Fibroblast of the aortic adventitia (primary cell): ENCODE results near the gene ROR1. TPM values are rescaled to one million over a fixed set of nuclear protein-coding genes. Genes with fewer than 3 reads are reported as not detected.

Source experiments
- DNase-seq: peaks from one replicate; pipeline ENCODE4 v3.0.0-alpha.2; 2010; ENCODE audit warnings: low read depth
- H3K4me3 ChIP-seq: 2 replicates; pipeline ENCODE4 v1.5.1; 2011; ENCODE audit warnings: low read depth, mild to moderate bottlenecking, control low read depth, low read length, moderate library complexity
- total RNA-seq: library from RNA; depleted of rRNA; stranded (reverse); fragments of >200 nt; gene quantifications from 2 replicates; pipeline ENCODE4 v1.2.3, GENCODE V29; 2012; ENCODE audit warnings: low replicate concordance
- TF ChIP-seq, protein P1 (sequence below): IDR thresholded peaks from 2 replicates; pipeline ENCODE4 v1.5.1; 2011; ENCODE audit warnings: mild to moderate bottlenecking, low read length, control low read depth, inconsistent platforms; ENCODE audit not compliant: insufficient read depth

ROR1 gene
- total RNA-seq, 1 donor, result 18.8 TPM

DNA sequence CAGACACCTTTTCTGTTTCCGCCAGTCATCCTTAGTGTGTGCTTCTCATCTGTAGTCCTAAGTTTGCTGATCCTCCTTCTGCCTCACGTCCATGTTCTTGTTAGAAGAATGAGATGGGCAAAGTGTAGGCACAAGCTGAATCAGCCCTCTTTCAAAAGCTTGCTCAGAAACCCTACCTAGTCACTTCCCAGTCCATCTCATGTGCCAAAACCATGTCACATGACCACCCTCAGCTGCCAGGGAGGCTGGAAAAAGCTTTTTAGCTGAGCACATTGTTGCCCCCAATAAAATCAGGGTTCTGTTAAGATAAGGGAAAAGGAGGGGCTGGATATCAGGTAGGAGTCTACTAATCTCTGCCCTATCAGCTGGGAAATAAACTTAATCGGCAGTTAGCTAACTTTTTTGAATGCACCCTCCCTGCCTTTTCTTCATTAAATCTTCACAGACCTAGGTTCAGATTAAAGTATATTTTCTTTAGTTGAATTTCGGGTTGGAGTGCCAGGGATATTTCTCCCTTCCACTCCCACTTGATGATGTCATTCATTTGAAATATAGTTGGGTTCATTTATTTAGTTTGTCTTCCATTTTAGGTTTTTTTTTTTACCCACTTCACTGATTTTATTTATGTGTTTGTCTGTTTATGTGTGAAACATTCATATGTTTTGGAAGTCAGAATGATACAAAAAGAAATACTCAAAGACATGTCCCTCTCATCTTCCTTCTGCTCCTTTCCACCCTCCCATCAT, 129.2 kb downstream of the ROR1 start:
- H3K4me3 ChIP-seq, result no peak overlapping the region
- peak; percentile 65 for DNase-seq
- TF ChIP-seq, protein P1, sequence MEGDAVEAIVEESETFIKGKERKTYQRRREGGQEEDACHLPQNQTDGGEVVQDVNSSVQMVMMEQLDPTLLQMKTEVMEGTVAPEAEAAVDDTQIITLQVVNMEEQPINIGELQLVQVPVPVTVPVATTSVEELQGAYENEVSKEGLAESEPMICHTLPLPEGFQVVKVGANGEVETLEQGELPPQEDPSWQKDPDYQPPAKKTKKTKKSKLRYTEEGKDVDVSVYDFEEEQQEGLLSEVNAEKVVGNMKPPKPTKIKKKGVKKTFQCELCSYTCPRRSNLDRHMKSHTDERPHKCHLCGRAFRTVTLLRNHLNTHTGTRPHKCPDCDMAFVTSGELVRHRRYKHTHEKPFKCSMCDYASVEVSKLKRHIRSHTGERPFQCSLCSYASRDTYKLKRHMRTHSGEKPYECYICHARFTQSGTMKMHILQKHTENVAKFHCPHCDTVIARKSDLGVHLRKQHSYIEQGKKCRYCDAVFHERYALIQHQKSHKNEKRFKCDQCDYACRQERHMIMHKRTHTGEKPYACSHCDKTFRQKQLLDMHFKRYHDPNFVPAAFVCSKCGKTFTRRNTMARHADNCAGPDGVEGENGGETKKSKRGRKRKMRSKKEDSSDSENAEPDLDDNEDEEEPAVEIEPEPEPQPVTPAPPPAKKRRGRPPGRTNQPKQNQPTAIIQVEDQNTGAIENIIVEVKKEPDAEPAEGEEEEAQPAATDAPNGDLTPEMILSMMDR, result no peak

DNA sequence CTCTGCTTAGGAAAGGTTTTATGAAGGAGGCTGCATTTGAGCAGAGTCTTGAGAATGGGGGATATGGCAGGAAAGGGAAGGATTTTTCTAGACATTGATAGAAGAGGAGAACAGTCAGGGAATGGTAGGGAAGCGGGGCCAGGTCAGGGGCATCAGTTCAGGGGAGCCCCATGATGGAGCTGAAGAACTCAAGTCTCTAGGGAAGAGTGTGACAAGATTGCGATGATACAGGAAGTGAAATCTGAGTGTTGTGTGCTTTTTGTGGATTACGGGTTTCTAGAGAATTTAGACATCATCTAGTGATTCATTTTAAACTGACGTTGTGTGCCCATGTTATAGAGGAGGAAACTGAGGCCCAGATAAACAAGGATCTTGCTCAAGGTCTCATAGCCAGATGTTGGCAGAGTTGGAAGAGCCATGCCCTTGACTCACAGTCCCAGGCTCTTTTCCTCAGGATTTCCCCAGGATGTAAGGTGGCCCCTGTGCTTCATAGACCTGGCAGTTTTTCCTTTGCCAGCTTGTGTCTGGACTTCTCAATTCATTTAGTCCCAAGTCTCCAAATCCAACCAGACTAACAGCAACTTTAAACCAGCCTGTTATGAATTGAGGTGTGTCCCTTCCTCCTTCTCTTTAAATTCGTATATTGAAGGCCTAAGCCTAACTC, 130.3 kb downstream of the ROR1 start:
- no peak for DNase-seq
- H3K4me3 ChIP-seq, result no peak overlapping the region
- TF ChIP-seq, protein P1, result no peak

DNA sequence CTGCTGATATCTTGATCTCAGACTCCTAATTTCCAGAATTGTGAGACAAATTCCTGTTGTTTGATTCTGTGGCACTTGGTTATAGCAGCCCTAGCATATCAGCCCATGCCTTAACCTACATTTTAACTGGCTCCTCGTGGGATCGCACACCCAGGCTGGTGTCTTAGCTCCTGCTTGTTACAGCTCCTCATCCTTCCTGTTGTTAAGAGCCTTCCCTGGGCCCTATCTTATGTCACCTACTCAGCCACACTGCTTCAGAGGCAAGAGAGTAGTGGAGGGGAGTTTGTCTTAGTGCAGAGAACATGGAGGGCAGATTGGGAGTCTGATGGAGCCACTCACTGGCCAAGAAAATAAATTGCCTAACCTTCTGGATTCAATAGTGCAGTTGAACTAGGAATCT, 131.0 kb downstream of the ROR1 start:
- no peak overlapping the region for H3K4me3 ChIP-seq
- TF ChIP-seq, protein P1, result no peak

DNA sequence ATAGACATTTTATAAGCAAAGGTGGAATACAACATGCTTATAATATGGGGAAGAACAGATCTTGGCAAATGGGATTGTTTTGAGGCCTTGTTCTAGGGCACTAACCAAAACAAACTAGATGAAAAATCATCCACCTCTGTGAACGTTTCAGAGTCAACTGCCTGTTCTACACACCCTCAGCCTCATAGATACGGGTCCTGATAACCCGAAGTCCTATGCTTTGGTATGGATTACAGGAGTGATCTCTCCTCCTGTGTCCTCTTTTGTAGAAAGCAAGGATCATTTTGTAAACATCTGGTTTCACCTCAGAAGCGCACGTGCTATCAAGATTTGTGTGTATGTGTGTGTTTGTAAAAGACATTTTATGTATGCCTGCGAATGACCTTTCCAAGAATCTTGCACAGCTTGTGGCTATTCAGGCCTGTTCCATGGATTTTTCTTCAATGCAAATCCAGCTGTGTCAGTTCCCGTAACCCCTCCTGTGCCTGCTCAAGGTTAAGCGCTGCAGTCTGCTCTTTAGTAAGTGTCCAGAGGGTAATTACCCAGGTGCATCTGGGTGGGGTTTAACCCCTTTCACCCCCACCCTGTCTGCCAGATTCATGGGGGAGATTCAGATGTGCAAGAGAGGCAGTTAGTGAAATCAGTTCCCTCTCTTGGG, 132.4 kb downstream of the ROR1 start:
- TF ChIP-seq, protein P1, result no peak
- H3K4me3 ChIP-seq, result no peak overlapping the region
- no peak for DNase-seq

More for the DNA sequence above, 131.0 kb downstream of the ROR1 start:
- DNase-seq, result no peak

DNA sequence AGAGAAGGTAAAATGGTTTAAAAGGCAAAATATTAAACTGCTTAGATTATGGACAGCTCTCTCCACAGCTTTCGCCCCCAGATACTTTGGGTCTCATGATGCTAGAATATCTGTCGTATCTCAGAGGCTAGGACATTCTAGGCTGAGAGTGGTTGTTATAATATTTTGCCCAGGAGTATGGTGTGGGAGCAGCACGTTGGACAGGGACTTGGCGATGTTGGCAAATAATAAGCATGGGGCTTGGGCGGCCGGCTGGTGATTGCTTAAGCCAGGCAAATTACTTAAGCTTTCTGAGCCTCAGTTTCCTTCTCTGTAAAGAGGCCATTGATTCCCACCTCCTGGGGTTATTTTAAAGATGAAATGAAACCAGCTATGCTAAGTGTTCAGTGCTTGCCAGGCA, 133.2 kb downstream of the ROR1 start:
- no peak overlapping the region for H3K4me3 ChIP-seq
- TF ChIP-seq, protein P1, result no peak
- no peak for DNase-seq

DNA sequence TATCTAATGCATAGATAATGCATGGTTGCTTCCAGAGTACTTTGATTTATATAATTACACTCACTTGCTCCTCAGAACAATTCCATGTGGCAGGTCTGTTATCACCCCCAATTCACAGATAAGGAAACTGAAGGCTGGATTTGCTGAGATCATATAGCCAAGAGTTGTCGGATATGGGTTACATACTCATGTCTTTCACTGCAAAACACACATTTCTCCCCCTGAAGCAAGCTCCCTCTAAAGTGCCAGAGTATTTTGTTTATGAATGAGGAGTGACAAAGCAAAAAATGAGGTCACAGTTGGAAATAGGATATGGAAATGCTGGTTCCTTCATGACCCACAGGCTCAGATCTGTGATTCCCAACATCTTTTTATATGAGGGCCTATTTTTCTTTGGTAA, 134.2 kb downstream of the ROR1 start:
- H3K4me3 ChIP-seq, result no peak overlapping the region
- TF ChIP-seq, protein P1, result no peak
- peak; percentile 51 for DNase-seq
